GM06990 (cell line): ENCODE results near the gene CYP2U1.

ENCODE experiments used
- DNase-seq: peaks from one replicate; pipeline ENCODE4 v3.0.0-alpha.2; 2011; ENCODE audit not compliant: insufficient read length; ENCODE audit errors: extremely low read depth
- H3K27me3 ChIP-seq: replicated peaks from 2 replicates; pipeline ENCODE4 v1.6.0; 2011; ENCODE audit warnings: low read length; ENCODE audit not compliant: control insufficient read depth, insufficient read depth
- H3K36me3 ChIP-seq: 2 replicates; pipeline ENCODE4 v1.5.1; 2011; ENCODE audit warnings: low read length; ENCODE audit not compliant: control insufficient read depth, insufficient read depth
- H3K4me3 ChIP-seq: replicated peaks from 2 replicates; pipeline ENCODE4 v1.5.1; 2011; ENCODE audit warnings: low read depth, mild to moderate bottlenecking, control low read depth, low read length
- CTCF ChIP-seq: IDR thresholded peaks from 2 replicates; pipeline ENCODE4 v1.5.1; 2011; ENCODE audit warnings: low read length, control low read depth, mild to moderate bottlenecking, inconsistent platforms; ENCODE audit not compliant: insufficient read depth, poor library complexity, severe bottlenecking

Gene CYP2U1

DNA sequence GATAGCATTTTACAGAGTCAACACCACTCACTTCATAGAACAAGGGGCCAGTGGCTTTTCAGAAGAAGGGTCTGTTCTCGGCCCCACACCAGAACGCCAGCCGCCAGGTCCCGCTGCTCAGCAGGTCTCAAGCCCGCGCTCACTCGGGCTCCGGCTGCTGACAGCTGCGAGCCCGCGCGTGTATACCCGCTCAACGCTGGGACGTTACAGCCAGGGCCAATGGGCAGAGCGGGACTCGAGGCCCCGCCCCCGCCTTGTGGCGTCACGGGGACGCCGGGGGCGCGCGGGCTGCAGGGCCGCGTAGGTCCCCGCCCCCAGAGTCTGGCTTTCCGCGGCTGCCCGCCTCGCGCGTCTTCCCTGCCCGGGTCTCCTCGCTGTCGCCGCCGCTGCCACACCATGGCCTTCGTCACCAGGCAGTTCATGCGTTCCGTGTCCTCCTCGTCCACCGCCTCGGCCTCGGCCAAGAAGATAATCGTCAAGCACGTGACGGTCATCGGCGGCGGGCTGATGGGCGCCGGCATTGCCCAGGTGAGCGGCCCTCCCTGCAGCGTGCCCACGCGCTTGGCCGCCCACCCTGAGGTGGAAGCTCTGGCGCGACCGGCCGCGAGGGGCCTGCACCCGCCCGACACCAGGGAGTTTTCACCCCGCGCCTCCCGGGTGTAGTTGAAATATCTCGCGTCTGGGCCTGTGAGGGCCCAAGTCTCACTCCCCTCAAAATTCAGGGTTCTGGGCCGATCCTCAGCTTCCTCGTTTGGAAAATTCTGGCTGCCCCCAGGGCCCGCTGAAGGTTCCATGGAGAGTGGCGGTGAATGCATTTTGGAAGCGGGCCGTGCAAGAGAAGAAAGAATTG, 58.4 kb downstream of the CYP2U1 start, which contains the start of gene HADH:
HADH (plus strand) TSS at position 353 of the 850 bp plus-strand sequence; CDS start at position 397, 44 bp downstream.
- Histone ChIP-seq H3K27me3 (no peaks in the 10 kb centered on the region), H3K4me3 (peak within 1 kb of the TSS; percentile 78), H3K36me3 (no peaks in the 10 kb centered on the region)
- no peak for TF ChIP-seq CTCF
- peak; percentile 97 for DNase-seq

DNA sequence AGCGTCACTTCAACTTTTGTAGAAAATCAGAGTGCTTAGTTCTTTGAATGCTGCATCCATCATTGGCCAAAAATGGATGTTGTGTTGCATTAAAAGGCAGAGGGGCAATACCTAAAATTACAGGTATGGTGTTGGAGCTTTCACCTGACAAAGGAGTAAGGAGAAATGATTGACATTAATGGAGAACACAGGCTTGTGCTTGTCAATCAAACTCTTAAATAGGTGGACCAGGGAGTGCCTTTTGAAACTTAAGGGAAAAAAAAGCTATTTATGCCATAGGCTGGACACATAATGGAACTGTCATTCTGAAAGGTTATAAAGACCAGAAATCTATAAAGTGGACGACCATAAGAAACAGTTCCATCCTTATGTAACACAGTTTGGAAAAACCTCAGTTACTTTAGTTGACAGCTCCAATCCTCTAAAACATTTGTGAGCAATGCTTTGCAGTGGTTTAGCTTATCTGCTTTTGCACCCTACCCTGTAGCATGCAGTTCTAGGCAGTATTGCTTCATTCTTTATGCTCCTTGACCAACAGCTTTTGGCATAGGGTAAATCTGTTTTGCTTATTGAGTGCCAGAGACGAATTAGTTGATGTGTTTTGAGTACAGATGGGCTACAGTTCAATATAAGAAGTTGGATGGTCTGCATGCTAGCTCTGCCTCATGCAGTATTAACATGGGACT, 60.7 kb downstream of the CYP2U1 start:
- H3K4me3 ChIP-seq: no peak overlapping the region; the same call in 1 of the 2 replicates
- TF ChIP-seq CTCF: no peak
- no peak for DNase-seq
- no peaks in the 10 kb centered on the region for H3K27me3 ChIP-seq
- H3K36me3 ChIP-seq: no peaks in the 10 kb centered on the region

DNA sequence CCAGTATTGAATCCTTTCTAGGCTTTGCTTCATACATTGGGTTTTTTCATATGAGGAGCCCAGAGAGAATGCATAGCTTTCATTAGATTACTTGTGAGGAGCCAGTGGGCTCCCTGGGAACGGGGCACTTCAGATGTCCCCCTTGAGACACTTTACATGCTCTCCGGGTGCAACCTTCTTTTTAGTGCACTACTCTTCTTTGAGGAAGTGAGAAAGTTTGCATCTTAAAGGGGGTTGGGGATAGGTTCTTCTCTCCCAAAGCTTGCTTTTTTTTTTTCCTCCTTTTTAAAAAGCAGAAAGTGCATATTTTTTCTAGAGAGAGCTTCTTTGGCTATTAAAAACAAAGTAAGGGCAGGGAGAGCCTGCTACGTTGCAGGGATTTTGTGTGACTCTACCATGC, 62.6 kb downstream of the CYP2U1 start:
- peak; percentile 35 for DNase-seq
- Histone ChIP-seq H3K27me3 (no peaks in the 10 kb centered on the region), H3K36me3 (no peaks in the 10 kb centered on the region), H3K4me3 (peak overlapping the region; percentile 4; the same call in 1 of the 2 replicates)
- no peak for TF ChIP-seq CTCF

GRCh38 chr4:107994894-107995293, 63.5 kb downstream of the CYP2U1 start:
- no peak for DNase-seq
- TF ChIP-seq CTCF: no peak

GRCh38 chr4:107996949-107997788, 65.8 kb downstream of the CYP2U1 start:
- H3K36me3 ChIP-seq: no peaks in the 10 kb centered on the region
- no peak for DNase-seq

More at GRCh38 chr4:107994894-107995293, 63.5 kb downstream of the CYP2U1 start:
- Histone ChIP-seq H3K27me3 (no peaks in the 10 kb centered on the region), H3K36me3 (no peaks in the 10 kb centered on the region), H3K4me3 (no peak overlapping the region)

More at GRCh38 chr4:107996949-107997788, 65.8 kb downstream of the CYP2U1 start:
- Histone ChIP-seq H3K4me3 (no peak overlapping the region), H3K27me3 (no peaks in the 10 kb centered on the region)
- no peak for TF ChIP-seq CTCF
